ENCODE measurements around the gene NAALADL2.
A peak's percentile ranks its signal among the peaks of the same experiment; 100 is the strongest.
"Not testable (repeated sequence)": the region's sequence is repeated elsewhere in the genome, so short reads cannot be mapped to it uniquely, and the experiment has no call there.

Gene NAALADL2

DNA sequence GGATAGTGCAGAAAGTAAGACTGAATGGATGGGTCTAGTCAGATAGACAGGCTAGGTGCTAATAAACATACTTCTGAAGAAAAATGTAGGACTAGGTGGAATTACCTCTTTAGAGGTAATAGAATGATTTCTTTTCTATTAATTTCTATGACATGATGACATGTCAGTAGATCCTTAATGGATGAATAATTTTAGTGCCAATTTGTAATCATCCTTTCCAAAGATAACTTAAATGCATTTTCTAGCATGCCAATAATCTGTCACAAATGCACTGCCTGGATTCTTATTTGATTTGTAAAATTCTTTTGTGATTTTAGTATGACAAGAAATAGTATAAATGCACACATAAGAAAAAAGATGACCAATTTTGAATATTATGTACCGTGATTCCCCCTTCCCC lies 356.7 kb downstream of the NAALADL2 start:
- no peak for DNase-seq

DNA sequence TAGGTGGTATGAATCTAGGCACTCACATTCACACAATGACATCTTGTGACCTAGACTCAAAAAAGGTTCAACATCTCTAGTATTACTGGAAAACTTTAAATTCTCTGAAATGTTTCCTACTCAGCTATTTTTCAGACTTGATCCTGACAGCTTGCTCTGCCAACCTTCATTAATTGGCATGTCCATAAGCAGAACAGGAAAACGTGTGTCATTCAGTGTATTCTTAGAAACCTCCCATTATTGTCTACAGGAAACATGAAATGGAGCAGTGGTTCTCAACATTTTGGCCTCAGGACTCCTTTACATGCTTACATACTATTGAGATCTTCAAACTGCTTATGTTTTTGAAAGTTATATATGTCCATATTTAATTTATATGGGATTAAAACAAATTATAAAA lies 363.2 kb downstream of the NAALADL2 start:
- no peak for DNase-seq

DNA sequence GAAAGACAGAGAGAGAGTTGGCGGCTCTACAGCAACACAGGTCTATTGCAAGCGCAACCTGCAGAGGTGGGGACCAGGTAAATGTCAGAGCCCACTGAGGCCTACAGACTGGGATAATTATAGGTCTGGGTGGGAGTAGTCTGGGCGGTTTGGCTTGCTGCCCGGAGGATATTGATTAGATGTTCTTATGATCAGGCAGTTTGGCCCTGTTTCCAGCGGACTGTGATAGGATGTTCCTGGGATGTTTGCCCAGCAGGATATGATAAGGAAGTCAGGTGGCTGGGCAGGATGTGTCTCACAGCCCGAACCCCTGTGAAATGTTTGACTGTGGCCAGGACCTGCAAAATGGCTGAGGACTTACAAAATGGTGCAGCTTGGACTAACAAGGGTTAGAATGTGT lies 364.9 kb downstream of the NAALADL2 start:
- DNase-seq, result no peak

DNA sequence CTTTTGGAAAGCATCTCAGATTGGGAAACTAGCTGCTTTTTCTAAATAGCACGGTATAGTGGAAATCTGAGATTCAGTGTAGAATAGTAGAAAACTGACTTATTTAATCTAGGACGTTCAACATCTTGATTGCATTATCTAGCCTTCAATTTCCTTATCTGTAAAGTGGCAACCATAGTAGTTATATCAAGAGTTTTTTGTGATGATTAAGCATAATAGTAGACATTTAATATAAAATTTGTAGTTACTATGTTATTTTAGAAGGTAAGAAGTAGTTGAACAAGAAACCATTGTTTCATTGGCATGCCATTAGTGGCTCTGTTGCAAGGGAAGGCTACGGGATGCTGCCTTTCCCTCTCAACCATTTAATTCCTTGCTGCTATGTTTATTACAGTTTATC lies 367.3 kb downstream of the NAALADL2 start:
- no peak for DNase-seq

DNA sequence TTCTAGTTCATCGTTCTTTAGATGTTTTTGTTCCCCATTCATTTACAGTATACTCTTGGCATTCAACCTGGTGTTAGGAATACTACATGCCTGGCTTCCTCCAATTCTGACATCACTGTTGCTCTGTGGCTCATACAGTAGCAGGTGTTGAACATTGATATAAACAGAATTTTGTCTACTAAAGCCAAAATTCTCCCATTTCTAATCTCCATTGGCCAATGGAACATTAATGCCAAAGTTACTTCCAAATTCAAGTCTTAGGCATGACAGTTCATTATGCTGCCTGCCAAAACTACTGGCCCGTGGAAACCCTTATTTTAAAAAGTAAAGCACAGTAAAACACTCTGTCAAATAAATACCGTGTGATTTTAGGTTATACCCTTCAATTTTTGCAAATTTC lies 368.0 kb downstream of the NAALADL2 start:
- no peak for DNase-seq

DNA sequence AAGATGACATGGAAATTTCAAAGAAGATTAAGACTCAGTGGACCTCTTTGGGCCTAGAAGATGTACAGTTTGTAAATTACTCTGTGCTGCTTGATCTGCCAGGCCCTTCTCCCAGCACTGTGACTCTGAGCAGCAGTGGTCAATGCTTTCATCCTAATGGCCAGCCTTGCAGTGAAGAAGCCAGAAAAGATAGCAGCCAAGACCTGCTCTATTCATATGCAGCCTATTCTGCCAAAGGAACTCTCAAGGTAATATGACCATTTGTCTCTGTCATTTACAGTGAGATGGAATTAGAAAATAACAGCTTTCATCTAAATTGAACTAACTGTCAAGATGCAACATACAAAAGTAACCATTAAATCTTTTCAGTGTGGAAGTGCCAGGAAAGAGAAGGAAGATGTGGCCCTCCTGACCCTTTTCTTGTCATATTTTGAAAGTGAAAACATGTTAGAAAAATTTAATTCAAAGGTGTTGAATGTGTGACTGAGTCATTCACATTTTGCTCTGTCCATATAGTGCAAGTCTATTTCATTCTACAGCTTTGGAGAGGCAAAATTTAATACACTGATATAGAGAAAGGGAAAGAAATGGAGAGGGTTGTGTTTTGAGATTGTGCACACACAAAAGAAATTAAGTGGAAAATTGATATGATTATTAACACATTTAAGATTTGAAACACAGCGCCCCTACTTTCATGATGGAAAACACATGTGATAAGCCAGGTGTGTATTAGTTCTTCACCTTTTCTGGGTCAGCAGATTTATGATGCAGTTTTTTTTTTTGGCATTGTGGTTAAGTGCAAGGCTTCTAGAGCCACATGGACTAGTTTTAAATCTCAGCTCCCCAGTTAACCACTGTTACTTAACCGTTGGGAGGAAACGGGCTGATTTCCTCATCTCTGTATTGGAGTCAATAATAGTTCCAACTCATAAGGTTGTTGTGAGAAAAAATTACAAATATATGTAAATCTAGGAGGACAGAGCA lies 375.1 kb downstream of the NAALADL2 start:
- no peak for DNase-seq

DNA sequence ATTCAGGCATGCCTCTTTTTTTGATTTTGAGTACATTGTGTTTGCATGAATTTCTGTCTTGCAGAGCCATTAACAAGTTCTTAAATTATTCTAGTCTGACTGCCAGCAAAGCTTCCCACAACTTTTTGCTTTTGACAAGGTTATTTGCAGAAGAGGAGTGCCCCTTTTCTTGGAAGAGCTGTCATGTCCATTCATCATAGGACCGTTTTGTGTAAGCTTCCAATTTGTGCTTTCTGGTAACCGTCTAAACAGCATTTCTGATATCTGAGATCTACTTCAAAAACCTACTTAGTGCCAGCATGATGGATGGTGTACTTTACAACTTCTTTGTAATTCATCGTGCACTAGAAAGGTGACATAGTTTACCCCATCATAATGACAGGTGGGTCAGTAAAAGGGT lies 379.7 kb downstream of the NAALADL2 start:
- DNase-seq, result no peak

DNA sequence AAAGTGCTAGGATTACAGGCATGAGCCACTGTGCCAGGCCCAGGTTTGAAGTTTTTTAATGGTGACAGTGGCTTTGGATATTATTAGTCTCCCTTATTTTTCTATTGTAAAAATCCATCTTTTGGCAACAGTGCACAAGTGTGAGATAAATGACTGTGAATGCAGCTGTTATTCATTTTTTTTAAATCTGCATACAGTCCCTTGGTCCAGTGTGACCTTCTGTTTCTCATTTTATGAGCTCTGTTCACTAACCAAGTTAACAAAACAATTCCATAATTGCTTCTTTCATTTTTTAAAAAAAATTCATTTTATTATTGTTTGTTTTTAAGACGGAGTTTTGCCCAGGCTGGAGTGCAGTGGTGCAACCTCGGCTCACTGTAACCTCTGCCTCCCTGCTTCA lies 381.8 kb downstream of the NAALADL2 start:
- DNase-seq, result no peak

DNA sequence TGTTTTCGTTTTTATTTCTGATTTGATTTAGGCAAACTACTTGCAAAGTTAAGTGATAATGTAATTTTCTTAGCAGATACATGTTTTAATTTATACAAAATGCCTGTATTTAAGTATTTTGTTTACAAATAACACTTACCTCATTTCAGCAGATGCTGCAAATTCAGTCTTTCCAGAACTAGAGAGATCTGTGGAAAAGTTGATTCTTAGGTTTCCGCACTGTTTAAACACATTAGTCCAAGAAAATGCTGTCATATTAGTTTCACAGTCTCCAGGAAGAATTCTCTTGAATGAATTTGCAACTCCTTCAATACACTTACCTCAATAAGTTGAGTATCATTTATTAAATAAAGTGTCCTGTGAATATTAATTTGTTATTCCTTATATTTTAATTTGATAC lies 383.1 kb downstream of the NAALADL2 start:
- DNase-seq, result no peak

DNA sequence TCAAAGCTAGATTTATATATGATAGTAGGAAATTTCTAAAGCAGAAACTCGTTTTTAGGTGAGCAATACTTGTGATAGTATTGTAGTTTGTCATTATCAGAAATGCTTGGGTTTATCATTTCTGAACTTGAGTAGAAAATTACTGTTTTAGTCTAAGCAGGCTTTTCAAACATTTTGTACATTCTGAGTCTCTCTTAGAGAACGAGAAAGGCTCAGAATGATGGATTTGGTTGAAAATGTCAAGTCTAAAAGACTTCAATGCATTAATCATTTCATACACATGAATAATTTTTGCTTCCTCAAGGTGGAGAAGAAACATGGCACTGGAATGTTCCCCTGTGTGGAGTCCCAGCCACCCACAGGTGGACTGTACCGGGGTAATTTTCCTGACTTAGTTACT lies 387.1 kb downstream of the NAALADL2 start:
- no peak for DNase-seq

DNA sequence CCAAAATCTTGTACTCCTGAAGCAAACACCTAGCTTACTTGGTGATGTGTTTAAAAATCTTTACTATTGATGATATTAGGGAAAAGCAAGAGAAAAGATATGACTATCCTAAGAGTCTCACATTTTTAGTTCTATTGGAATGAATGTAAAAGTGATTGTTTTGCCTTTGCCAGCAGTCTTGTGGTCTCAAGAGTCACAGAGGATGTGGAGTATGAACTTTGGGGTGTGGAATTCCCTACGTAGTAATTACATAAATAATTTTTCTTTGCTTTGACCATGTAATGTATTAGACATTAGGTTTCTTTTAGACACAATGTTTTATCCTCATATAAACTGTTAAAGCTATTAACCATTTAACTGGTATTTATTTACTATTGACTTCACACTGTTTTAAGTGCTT lies 387.6 kb downstream of the NAALADL2 start:
- DNase-seq, result no peak

DNA sequence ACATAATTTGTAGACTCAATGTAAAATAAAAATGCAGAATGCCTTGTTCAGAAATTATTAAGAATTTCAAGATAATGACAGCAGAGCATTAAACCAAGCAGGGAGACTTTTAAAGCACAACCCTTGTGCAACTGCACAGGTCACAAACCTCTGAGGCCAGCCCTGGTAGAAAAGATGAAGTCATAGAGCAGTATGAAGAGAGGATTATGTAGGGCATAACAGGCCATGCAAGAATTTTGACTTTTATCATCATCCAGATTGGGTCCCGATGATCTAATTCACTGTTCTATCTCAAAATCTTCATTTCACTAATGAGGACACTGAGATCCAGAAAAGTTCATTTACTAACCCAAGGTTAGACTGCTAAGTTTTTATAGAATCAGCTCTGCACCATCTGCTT lies 388.5 kb downstream of the NAALADL2 start:
- no peak for DNase-seq

DNA sequence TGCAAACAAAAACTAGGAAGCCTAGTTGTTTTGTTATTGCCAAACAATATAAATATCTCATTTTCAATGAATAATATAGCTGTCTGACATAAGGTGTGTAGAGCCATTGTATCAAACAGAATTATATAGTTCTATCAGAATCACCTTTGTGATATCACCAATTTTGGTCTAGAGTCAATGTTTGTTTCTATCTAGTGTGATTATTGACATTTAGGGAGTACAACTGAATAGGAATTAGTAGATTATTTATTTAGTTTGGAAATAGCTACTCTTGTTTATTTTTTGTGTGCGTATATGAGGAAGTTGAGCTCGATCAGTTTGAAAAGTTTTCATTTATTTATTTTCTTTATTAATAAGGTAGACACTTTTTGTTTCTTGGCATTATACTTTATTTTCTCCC lies 389.7 kb downstream of the NAALADL2 start:
- DNase-seq, result no peak

DNA sequence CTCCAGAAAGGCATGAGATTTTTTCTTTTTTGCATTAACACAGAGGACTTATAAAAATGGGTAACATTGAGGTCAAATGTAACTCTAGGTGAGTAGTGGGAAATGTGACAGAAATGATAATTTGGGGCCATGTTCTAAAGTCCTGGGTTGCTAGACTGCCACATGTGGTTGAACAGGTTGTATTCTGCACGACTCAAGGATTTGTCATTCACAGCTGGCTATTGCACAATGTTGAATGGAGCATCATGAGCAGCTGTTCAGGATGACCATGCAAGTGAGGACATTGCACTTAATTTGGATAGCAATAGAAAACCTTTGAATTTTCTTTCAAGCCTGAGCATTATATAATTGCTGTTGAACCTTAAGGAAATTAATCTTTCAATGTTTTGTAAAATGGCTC lies 396.6 kb downstream of the NAALADL2 start:
- peak; percentile 26 for DNase-seq

DNA sequence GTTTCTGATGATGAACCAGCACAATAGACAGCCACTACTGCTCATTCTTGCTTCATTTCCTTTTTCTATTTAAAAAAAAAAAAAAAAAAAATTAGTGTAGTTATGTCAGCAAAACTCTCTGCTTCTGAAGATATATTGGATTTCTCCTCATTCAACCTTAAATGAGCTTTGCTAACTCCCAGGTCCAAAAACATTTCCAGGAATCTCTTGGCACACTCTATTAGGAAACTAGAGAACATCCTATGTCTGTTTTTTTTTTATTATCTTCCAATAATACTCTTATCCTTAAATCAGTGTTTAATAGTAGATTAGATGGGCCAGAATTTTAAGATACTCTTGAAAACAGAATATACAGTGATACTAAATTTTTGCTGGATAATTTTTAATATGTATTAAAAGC lies 398.0 kb downstream of the NAALADL2 start:
- no peak for DNase-seq

DNA sequence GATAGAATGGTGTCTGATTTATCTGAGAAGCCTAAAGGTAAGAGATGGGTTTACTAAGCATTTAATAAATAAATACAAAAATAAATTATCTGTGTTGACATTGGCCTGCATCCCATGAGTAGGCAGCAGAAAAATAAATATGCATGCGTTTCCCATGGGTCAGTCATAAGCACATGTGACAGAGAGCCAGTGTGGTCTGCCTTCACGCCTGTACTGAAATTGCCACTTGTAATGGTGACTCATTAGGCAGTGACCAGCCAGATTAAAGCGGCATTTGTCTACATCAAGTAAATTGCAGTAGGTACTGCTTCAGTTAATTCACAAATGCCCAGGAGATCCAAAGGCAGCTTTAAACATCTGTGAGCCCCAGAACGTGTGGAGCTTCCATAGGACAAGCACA lies 399.6 kb downstream of the NAALADL2 start:
- no peak for DNase-seq

DNA sequence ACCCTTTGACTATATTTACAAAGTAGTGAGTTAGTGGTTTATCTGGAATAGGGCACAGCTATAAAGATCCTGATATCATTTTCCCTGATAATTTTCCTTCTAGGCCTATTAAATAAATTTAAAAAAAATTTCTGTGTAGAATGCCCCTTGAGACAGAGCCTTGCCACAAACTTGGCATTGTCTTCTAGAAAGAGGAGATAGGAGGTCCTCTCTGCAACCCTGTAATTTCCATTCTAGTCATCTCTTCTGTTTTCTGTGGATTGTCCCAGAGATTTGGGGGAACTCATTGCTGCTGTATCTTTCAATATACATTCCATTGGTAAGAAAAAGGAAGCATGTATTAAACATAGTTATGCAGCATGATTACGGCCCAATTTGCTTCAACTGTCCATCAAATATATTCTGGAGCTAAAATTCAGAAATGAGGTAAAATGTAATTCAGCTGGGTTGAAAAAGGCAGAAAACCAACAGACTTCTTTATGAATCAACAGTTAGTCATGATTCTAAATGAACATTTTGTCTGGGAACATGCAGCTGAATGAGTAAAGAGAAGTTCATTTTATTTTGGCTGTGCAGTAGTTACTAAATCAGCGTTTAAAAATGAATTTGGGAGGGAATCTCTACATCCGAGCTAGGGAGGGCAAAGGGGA lies 401.1 kb downstream of the NAALADL2 start:
- DNase-seq, result no peak

DNA sequence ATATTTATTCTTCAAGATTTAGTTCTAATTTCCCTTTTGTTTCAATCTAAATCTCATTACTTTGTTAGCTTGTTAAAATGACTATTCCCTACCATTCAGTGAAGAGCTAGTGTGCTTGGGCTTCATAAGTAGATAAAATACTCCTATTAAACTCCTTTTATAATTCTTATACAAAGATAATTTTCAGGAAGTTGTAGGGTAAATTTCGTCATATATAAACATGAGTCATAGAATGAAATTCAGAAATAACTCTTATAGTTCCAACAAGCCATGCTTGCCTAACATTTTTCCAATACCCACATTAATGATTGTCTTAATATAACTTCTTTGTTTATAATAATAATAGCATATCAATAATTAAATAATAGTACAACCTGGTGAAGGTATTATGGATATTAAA lies 407.3 kb downstream of the NAALADL2 start:
- DNase-seq, result no peak

DNA sequence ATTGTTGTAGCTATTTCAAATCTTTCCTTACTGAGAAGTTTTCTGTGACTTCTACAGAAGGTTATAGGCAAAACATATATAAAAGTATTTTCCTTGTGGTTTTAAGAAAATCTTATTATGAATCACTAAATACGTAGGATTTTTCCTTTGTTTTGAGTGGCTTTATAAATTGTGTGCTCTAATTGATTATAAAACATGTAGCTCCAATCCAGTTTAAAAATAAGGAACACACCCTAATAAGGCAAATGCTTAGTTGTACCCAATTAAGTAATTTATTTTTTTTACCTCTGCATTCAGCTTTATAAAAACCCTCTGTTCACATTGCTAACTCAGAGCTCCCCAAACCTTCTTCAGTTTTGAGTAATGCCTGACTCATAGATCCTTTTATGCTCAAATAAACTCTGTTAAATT lies 408.0 kb downstream of the NAALADL2 start:
- no peak for DNase-seq

DNA sequence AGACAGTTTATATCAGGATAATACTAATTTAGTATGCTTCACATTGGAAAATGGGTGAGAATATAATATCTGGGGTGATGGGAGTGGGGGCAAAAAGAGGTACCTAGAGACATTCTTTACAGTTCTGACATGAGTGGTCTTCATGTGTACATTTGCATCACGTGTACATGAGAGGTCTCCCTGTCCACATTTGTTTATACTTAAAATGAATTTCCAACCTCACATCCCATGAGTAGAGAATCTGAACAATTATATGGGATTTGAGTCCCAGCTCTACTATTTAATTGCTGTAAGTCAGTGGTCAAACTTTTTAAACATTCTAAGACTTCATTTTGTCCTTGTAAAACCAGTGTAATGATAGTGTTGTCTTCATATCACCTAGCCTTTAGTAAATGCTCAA lies 408.4 kb downstream of the NAALADL2 start:
- DNase-seq, result no peak

DNA sequence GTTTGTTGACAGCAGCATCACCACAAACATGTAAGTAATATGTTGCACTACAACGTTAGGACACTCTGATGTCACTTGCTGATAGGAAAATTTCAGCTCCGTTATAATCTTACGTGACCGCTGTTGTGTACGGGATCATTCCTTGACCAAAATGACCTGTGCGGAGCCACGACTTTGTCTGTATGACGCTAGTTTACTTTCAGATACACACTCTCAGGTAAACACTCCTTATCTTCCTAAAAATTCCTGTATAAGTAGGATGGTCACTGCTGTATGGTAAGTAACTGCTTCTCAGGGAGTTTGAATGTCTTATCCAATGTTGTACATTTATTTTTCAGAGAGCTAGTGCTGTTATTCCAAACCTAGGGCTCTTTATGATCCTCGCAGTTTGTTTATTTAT lies 410.3 kb downstream of the NAALADL2 start:
- DNase-seq, result no peak

DNA sequence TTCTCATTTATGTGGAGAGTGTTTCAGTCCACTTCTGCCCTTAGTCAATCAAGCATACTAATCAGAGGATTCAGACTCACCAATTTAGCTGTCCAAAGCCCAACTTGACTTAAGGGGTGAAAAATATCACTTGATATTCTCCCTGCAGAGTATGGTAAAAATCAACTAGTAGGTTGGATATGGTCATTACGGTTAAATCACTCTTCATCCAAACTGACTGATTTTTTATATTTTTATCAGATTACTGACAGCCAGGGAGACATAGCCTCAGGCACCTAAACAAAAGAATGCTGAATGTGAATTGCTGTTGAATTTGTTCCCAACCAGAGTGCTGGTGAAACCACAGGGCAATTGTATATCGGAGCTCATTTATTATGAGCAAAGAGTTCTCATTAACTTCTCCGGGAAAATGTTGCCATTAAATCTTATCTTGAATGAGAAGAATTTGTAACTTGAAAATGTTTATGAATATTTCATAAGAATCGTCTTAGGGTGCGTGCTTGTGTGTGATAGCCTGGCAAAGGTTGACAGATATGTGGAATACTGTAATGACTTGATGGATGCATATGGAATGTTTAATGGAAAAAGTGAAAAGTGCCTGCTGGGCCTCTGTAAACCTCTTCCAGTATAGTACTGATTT lies 411.2 kb downstream of the NAALADL2 start:
- DNase-seq, result no peak

DNA sequence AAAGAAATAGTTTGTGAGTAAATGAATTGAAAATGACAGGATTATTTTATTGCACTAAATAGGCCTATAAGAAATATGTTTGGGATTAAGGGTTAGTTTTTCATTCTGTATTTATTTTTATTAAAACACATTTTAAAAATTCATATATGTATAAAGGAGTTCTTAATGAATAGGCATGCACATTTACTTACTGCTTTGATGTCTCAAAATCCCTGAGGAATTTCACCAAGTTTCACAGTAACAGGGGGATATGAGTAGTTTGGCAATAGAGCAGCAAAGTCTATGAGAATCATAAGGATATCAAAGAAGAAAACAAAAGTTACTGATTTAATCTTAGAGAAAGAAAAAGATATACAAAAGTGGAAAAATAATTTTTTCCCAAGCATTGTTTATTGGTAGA lies 411.7 kb downstream of the NAALADL2 start:
- no peak for DNase-seq

DNA sequence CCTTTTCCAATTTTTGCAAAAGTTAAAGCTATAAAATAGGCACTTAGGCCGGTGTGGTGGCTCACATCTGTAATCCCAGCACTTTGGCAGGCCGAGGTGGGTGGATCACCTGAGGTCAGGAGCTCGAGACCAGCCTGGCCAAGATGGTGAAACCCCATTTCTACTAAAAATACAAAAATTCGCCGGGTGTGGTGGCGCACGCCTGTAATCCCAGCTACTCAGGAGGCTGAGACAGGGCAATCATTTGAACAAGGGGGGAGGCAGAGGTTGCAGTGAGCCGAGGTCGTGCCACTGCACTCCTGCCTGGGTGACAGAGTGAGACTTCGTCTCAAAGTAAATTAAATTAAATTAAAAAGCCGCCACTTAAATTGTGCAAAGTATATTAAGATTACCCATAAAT lies 412.3 kb downstream of the NAALADL2 start:
- not testable (repeated sequence) for DNase-seq

Measured in femur (tissue), 1 donor.